Activated CD4-positive, CD25-positive, alpha-beta regulatory T cell treated with anti-CD3 and anti-CD28 coated beads, Interleukin-2, amount 50 U/mL, for 16 hours (primary cell): ENCODE measurements around the gene GABRR2.

Experiments
- DNase-seq: peaks from one replicate; pipeline ENCODE4 v3.0.0-alpha.2; 2020; ENCODE audit warnings: low read depth, low spot score

Gene GABRR2

GRCh38 chr6:89315249-89315885, at the start of gene GABRR2:
Gene GABRR2 (minus strand): TSS chr6:89315299. CDS start chr6:89315165, 134 bp downstream.
- DNase-seq, result no peak

- no peak for DNase-seq
These were observed 49.5 kb upstream of the GABRR2 start for GRCh38 chr6:89364586-89364985.

- DNase-seq, result no peak
These were observed 46.1 kb upstream of the GABRR2 start for GRCh38 chr6:89361171-89361570.

GRCh38 chr6:89360415-89360999, 45.4 kb upstream of the GABRR2 start:
- DNase-seq, result no peak

GRCh38 chr6:89359561-89359960, 44.5 kb upstream of the GABRR2 start:
- no peak for DNase-seq

GRCh38 chr6:89357390-89357789, 42.3 kb upstream of the GABRR2 start:
- DNase-seq, result no peak

- DNase-seq, result no peak
These were observed 41.6 kb upstream of the GABRR2 start for GRCh38 chr6:89356642-89357170.

- no peak for DNase-seq
These were observed 40.6 kb upstream of the GABRR2 start for GRCh38 chr6:89355511-89356194.

GRCh38 chr6:89353702-89354392, 38.7 kb upstream of the GABRR2 start:
- DNase-seq, result no peak

- no peak for DNase-seq
These were observed 38.0 kb upstream of the GABRR2 start for GRCh38 chr6:89353118-89353556.

- peak; percentile 43 for DNase-seq
These were observed 37.4 kb upstream of the GABRR2 start, which contains the start of gene UBE2J1 for GRCh38 chr6:89352278-89353117. Gene UBE2J1 (minus strand): TSS chr6:89352722. CDS start chr6:89352569, 153 bp downstream.

- DNase-seq, result no peak
These were observed 36.7 kb upstream of the GABRR2 start for GRCh38 chr6:89351671-89352277.

- DNase-seq, result no peak
These were observed 35.3 kb upstream of the GABRR2 start for GRCh38 chr6:89350281-89350966.

GRCh38 chr6:89348372-89348771, 33.3 kb upstream of the GABRR2 start:
- no peak for DNase-seq

- DNase-seq, result no peak
These were observed 32.7 kb upstream of the GABRR2 start for GRCh38 chr6:89347825-89348224.

GRCh38 chr6:89346433-89346832, 31.3 kb upstream of the GABRR2 start:
- no peak for DNase-seq

- DNase-seq, result no peak
These were observed 24.5 kb upstream of the GABRR2 start for GRCh38 chr6:89339565-89339964.

- DNase-seq, result no peak
These were observed 20.1 kb upstream of the GABRR2 start for GRCh38 chr6:89335164-89335563.

- DNase-seq, result no peak
These were observed 15.8 kb upstream of the GABRR2 start for GRCh38 chr6:89330910-89331309.

GRCh38 chr6:89328976-89329375, 13.9 kb upstream of the GABRR2 start:
- DNase-seq, result no peak
